ENCODE results near the gene FGFR4. TPM values are rescaled to one million over a fixed set of nuclear protein-coding genes. Genes with fewer than 3 reads are reported as not detected.
"Not testable (repeated sequence)": the region's sequence is repeated elsewhere in the genome, so short reads cannot be mapped to it uniquely, and the experiment has no call there.

Gene FGFR4
- total RNA-seq (2014; rRNA removed; shearing (Covaris generic)), result 2.2 and 3.4 TPM in 2 replicates
- polyA plus RNA-seq (2015; cell fraction: cytosol; rRNA removed), result 2.0 and 2.6 TPM in 2 replicates
- 2.1 and 3.6 TPM in 2 replicates for polyA plus RNA-seq (2015; cell fraction: nucleus; rRNA removed)

- no peak for DNase-seq (ENCODE audit: low read depth)
These were observed at the start of gene FGFR4 for GRCh38 chr5:177086654-177087397. Gene FGFR4, plus strand, starts transcription at chr5:177086915. Its CDS starts 2,688 bp downstream, at chr5:177089603.

GRCh38 chr5:177036921-177037320 is 49.8 kb upstream of the FGFR4 start:
- no peak for DNase-seq (ENCODE audit: low read depth)

- DNase-seq (ENCODE audit: low read depth), result no peak
These were observed 45.8 kb upstream of the FGFR4 start for GRCh38 chr5:177040814-177041420.

- no peak for DNase-seq (ENCODE audit: low read depth)
These were observed 44.8 kb upstream of the FGFR4 start for GRCh38 chr5:177041936-177042335.

- DNase-seq (ENCODE audit: low read depth), result no peak
These were observed 43.6 kb upstream of the FGFR4 start for GRCh38 chr5:177043114-177043513.

- DNase-seq (ENCODE audit: low read depth), result no peak
These were observed 42.8 kb upstream of the FGFR4 start for GRCh38 chr5:177043958-177044357.

GRCh38 chr5:177044641-177045040 is 42.1 kb upstream of the FGFR4 start:
- DNase-seq (ENCODE audit: low read depth), result no peak

GRCh38 chr5:177045631-177046030 is 41.1 kb upstream of the FGFR4 start:
- DNase-seq (ENCODE audit: low read depth), result no peak

- not testable (repeated sequence) for DNase-seq (ENCODE audit: low read depth)
These were observed 38.2 kb upstream of the FGFR4 start for GRCh38 chr5:177048531-177048930.

- no peak for DNase-seq (ENCODE audit: low read depth)
These were observed 37.4 kb upstream of the FGFR4 start for GRCh38 chr5:177049285-177049684.

GRCh38 chr5:177064500-177065277 is 22.0 kb upstream of the FGFR4 start:
- no peak for DNase-seq (ENCODE audit: low read depth)

GRCh38 chr5:177065491-177065890 is 21.2 kb upstream of the FGFR4 start:
- no peak for DNase-seq (ENCODE audit: low read depth)

- DNase-seq (ENCODE audit: low read depth), result no peak
These were observed 20.5 kb upstream of the FGFR4 start for GRCh38 chr5:177066224-177066623.

- DNase-seq (ENCODE audit: low read depth), result no peak
These were observed 19.2 kb upstream of the FGFR4 start for GRCh38 chr5:177067503-177067902.

- DNase-seq (ENCODE audit: low read depth), result no peak
These were observed 16.1 kb upstream of the FGFR4 start for GRCh38 chr5:177070536-177071191.

- peak; percentile 77 for DNase-seq (ENCODE audit: low read depth)
These were observed 14.9 kb upstream of the FGFR4 start for GRCh38 chr5:177071666-177072385.

- no peak for DNase-seq (ENCODE audit: low read depth)
These were observed 9.4 kb upstream of the FGFR4 start for GRCh38 chr5:177077335-177077734.

- no peak for DNase-seq (ENCODE audit: low read depth)
These were observed 7.1 kb upstream of the FGFR4 start for GRCh38 chr5:177079606-177080005.

GRCh38 chr5:177080265-177080664 is 6.5 kb upstream of the FGFR4 start:
- no peak for DNase-seq (ENCODE audit: low read depth)

- DNase-seq (ENCODE audit: low read depth), result no peak
These were observed 4.9 kb upstream of the FGFR4 start for GRCh38 chr5:177081859-177082258.

GRCh38 chr5:177083357-177083756 is 3.4 kb upstream of the FGFR4 start:
- DNase-seq (ENCODE audit: low read depth), result no peak

Data from HT1080 (cell line).